IPS-18a (cell line): ENCODE measurements around the gene CLSTN2.

Experiments used
- H3K27ac ChIP-seq: one replicate; pipeline ENCODE4 v1.5.1; 2013; ENCODE audit warnings: low read length
- H3K27me3 ChIP-seq: one replicate; pipeline ENCODE4 v1.6.1; 2013; ENCODE audit warnings: mild to moderate bottlenecking, low read length; ENCODE audit not compliant: control insufficient read depth, insufficient read depth
- H3K36me3 ChIP-seq: one replicate; pipeline ENCODE4 v1.6.1; 2013; ENCODE audit warnings: low read depth, low read length; ENCODE audit not compliant: control insufficient read depth
- H3K4me1 ChIP-seq: one replicate; pipeline ENCODE4 v1.6.1; 2013; ENCODE audit warnings: low read depth, low read length; ENCODE audit not compliant: control insufficient read depth
- H3K4me3 ChIP-seq: one replicate; pipeline ENCODE4 v1.5.1; 2013; ENCODE audit warnings: low read length
- H3K9ac ChIP-seq: one replicate; pipeline ENCODE4 v1.6.1; 2013; ENCODE audit warnings: mild to moderate bottlenecking, low read length, moderate library complexity
- H3K9me3 ChIP-seq: one replicate; pipeline ENCODE4 v1.6.1; 2013; ENCODE audit warnings: low read depth, low read length; ENCODE audit not compliant: control insufficient read depth

CLSTN2 gene

GRCh38 chr3:140164922-140165590 lies 230.1 kb downstream of the CLSTN2 start:
- no peaks in the 10 kb centered on the region for H3K36me3 ChIP-seq
- no peak overlapping the region for H3K9ac ChIP-seq
- H3K9me3 ChIP-seq, result no peaks in the 10 kb centered on the region
- H3K27ac ChIP-seq, result no peak overlapping the region
- H3K4me1 ChIP-seq, result no peaks in the 10 kb centered on the region
- no peaks in the 10 kb centered on the region for H3K27me3 ChIP-seq
- H3K4me3 ChIP-seq, result no peak overlapping the region

- Histone ChIP-seq H3K27ac (no peak overlapping the region), H3K9ac (no peak overlapping the region)
These were observed 230.8 kb downstream of the CLSTN2 start for GRCh38 chr3:140165781-140166180.

GRCh38 chr3:140166861-140167599 lies 232.0 kb downstream of the CLSTN2 start:
- no peaks in the 10 kb centered on the region for H3K27me3 ChIP-seq
- H3K36me3 ChIP-seq, result no peaks in the 10 kb centered on the region
- no peak overlapping the region for H3K9ac ChIP-seq
- H3K9me3 ChIP-seq, result no peaks in the 10 kb centered on the region
- no peak overlapping the region for H3K27ac ChIP-seq
- no peaks in the 10 kb centered on the region for H3K4me1 ChIP-seq
- H3K4me3 ChIP-seq, result no peak overlapping the region

More at GRCh38 chr3:140165781-140166180, 230.8 kb downstream of the CLSTN2 start:
- Histone ChIP-seq H3K4me1 (no peaks in the 10 kb centered on the region), H3K27me3 (no peaks in the 10 kb centered on the region), H3K36me3 (no peaks in the 10 kb centered on the region), H3K9me3 (no peaks in the 10 kb centered on the region), H3K4me3 (no peak overlapping the region)

GRCh38 chr3:140167600-140168281 lies 232.8 kb downstream of the CLSTN2 start:
- Histone ChIP-seq H3K9ac (no peak overlapping the region), H3K9me3 (no peaks in the 10 kb centered on the region), H3K36me3 (no peaks in the 10 kb centered on the region), H3K27me3 (no peaks in the 10 kb centered on the region), H3K4me3 (no peak overlapping the region), H3K4me1 (no peaks in the 10 kb centered on the region), H3K27ac (no peak overlapping the region)

- Histone ChIP-seq H3K27me3 (no peaks in the 10 kb centered on the region), H3K9ac (no peak overlapping the region), H3K4me3 (no peak overlapping the region), H3K36me3 (no peaks in the 10 kb centered on the region), H3K9me3 (no peaks in the 10 kb centered on the region), H3K27ac (no peak overlapping the region), H3K4me1 (no peaks in the 10 kb centered on the region)
These were observed 235.6 kb downstream of the CLSTN2 start for GRCh38 chr3:140170612-140171011.

- no peaks in the 10 kb centered on the region for H3K27me3 ChIP-seq
- no peak overlapping the region for H3K27ac ChIP-seq
- no peaks in the 10 kb centered on the region for H3K9me3 ChIP-seq
- no peak overlapping the region for H3K9ac ChIP-seq
- no peaks in the 10 kb centered on the region for H3K4me1 ChIP-seq
- no peaks in the 10 kb centered on the region for H3K36me3 ChIP-seq
- H3K4me3 ChIP-seq, result no peak overlapping the region
These were observed 241.5 kb downstream of the CLSTN2 start for GRCh38 chr3:140176526-140176925.

GRCh38 chr3:140177943-140178342 lies 243.0 kb downstream of the CLSTN2 start:
- Histone ChIP-seq H3K9ac (no peak overlapping the region), H3K27me3 (no peaks in the 10 kb centered on the region), H3K36me3 (no peaks in the 10 kb centered on the region), H3K9me3 (no peaks in the 10 kb centered on the region), H3K27ac (no peak overlapping the region), H3K4me1 (no peaks in the 10 kb centered on the region), H3K4me3 (no peak overlapping the region)

- Histone ChIP-seq H3K9ac (no peak overlapping the region), H3K9me3 (no peaks in the 10 kb centered on the region), H3K27me3 (no peaks in the 10 kb centered on the region), H3K4me3 (no peak overlapping the region), H3K27ac (no peak overlapping the region), H3K4me1 (no peaks in the 10 kb centered on the region), H3K36me3 (no peaks in the 10 kb centered on the region)
These were observed 243.5 kb downstream of the CLSTN2 start for GRCh38 chr3:140178482-140178881.

GRCh38 chr3:140180603-140181002 lies 245.6 kb downstream of the CLSTN2 start:
- Histone ChIP-seq H3K4me1 (no peaks in the 10 kb centered on the region), H3K36me3 (no peaks in the 10 kb centered on the region), H3K9ac (no peak overlapping the region), H3K27ac (no peak overlapping the region), H3K9me3 (no peaks in the 10 kb centered on the region), H3K27me3 (no peaks in the 10 kb centered on the region), H3K4me3 (no peak overlapping the region)

- Histone ChIP-seq H3K9me3 (no peaks in the 10 kb centered on the region), H3K36me3 (no peaks in the 10 kb centered on the region), H3K9ac (no peak overlapping the region), H3K27me3 (no peaks in the 10 kb centered on the region), H3K27ac (no peak overlapping the region), H3K4me3 (no peak overlapping the region), H3K4me1 (no peaks in the 10 kb centered on the region)
These were observed 250.4 kb downstream of the CLSTN2 start for GRCh38 chr3:140185375-140185774.

- Histone ChIP-seq H3K4me1 (no peaks in the 10 kb centered on the region), H3K27me3 (no peaks in the 10 kb centered on the region), H3K36me3 (no peaks in the 10 kb centered on the region), H3K9ac (no peak overlapping the region), H3K27ac (no peak overlapping the region), H3K4me3 (no peak overlapping the region), H3K9me3 (no peaks in the 10 kb centered on the region)
These were observed 251.5 kb downstream of the CLSTN2 start for GRCh38 chr3:140186421-140186920.
